Pancreas (tissue), 10 donors: ENCODE data around the gene KSR2. TPM values are rescaled to one million over a fixed set of nuclear protein-coding genes. Genes with fewer than 3 reads are reported as not detected.

Experiments
- ATAC-seq, 4 donors: fragments of 200-7000 bp; cut with Tn5 transposase; one replicate each; pipeline versions ENCODE4 v1.8.0 to v1.9.1; 2020; ENCODE audit warnings: mild to moderate bottlenecking in 4 of 4, moderate library complexity in 4 of 4
- DNase-seq, 6 donors: peaks; one replicate each; pipeline ENCODE4 v3.0.0-alpha.2; 2020
- FAIRE-seq: peaks from 2 replicates; lab custom pipeline; 2012; peaks lifted over from hg19 to GRCh38; lab: Jason Lieb, UNC
- H3K27ac ChIP-seq, 4 donors: fragments of 200-600 bp; sonication (generic); 1 replicate in 3 of 4; 2 replicates in 1 of 4; pipeline versions ENCODE4 v1.5.0 to v1.8.0; 2020
- H3K27me3 ChIP-seq, 4 donors: fragments of 200-600 bp; one replicate each; pipeline ENCODE4 v1.8.0; 2021
- H3K36me3 ChIP-seq, 3 donors: fragments of 200-600 bp; sonication (generic) in 1 of 3; one replicate each; pipeline versions ENCODE4 v1.5.0 to v1.8.0; 2020 to 2021
- H3K4me1 ChIP-seq, 3 donors: fragments of 200-600 bp; one replicate each; pipeline ENCODE4 v1.8.0; 2021
- H3K4me3 ChIP-seq, 4 donors: fragments of 200-600 bp; sonication (generic) in 2 of 4; one replicate each; pipeline versions ENCODE4 v1.5.0 to v1.8.0; 2020 to 2021
- H3K9me3 ChIP-seq, 4 donors: fragments of 200-600 bp; one replicate each; pipeline ENCODE4 v1.8.0; 2021
- CTCF ChIP-seq, 4 donors: fragments of 200-600 bp; sonication (generic) in 3 of 4; IDR thresholded peaks; one replicate each; pipeline versions ENCODE4 v1.5.0 to v1.8.0; 2021; ENCODE audit warnings: antibody characterized with exemption in 4 of 4
- WGBS, 2 donors: extraction: QIAGEN DNeasy Blood & Tissue Kit; methylation state at CpG; one replicate each; pipeline ENCODE4 v1.1.7; 2013; 5-methylcytosine and 5-hydroxymethylcytosine counted together
- intact Hi-C, 3 donors: fragments of 100-400 bp; cut with DNase I; formaldehyde crosslinking; loops; one replicate each; pipeline versions ENCODE4 v1.11.1 to v1.14.2; 2022
- polyA plus RNA-seq, 2 donors: library from polyadenylated mRNA; stranded (reverse); fragments of 200-250 nt; gene quantifications; one replicate each; pipeline ENCODE4 v1.2.3, GENCODE V29; 2013
- total RNA-seq, 6 donors: library from RNA; stranded (reverse); fragmentation: NEBNext Ultra II Directional in 4 of 6; extraction: Animal tissue kit (Norgen Biotek cat#: 25700) in 4 of 6; gene quantifications; one replicate each; pipeline versions ENCODE4 v1.2.1 to v1.2.4, GENCODE V29; 2021 to 2023
- donor health status: healthy with polysubstance abuse.
- donor health status: DM: no; HTN: no; CAD: no; lungs with moderate emphysema.
- donor health status: DM: no; HTN: no; CAD: no.
- donor health status: control.
- donor health status: control.
- donor health status: Bipolar disorder and iron deficiency.
- donor health status: DM: yes; HTN: yes; CAD: no.
- donor health status: DM: no; HTN: no; CAD: no.
- donor health status: DM: no; HTN: no; CAD: no.
- donor health status: DM: yes; HTN: yes; CAD: no.

KSR2 gene
- total and polyA plus RNA-seq, 8 donors: 0.68 to 1.8 (median 1.3) TPM

- Histone ChIP-seq H3K4me3 (no peak overlapping the region), H3K4me1 (no peaks in the 10 kb centered on the region), H3K36me3 (no peaks in the 10 kb centered on the region), H3K9me3 (no peaks in the 10 kb centered on the region), H3K27ac (no peak overlapping the region), H3K27me3 (no peaks in the 10 kb centered on the region)
- no peak for DNase-seq
- no peak for FAIRE-seq
- TF ChIP-seq CTCF (IDR thresholded peaks at IDR 0.05): no peak
- no peak for ATAC-seq
- 89 to 94% methylated on average over 3 of the region's 3 CpGs for WGBS, 2 donors
- intact Hi-C loops: no loop called here
These were observed 483.9 kb downstream of the KSR2 start for GRCh38 chr12:117484901-117485300.

- no peaks in the 10 kb centered on the region for H3K36me3 ChIP-seq
- FAIRE-seq (no peak), DNase-seq (no peak), ATAC-seq (no peak)
- intact Hi-C loops: no loop called here
- no peaks in the 10 kb centered on the region for H3K27me3 ChIP-seq
- H3K27ac ChIP-seq: no peak overlapping the region
- WGBS, 2 donors: 93% methylated on average over 5 of the region's 5 CpGs
- no peaks in the 10 kb centered on the region for H3K9me3 ChIP-seq
- H3K4me3 ChIP-seq: no peak overlapping the region
- TF ChIP-seq CTCF (IDR thresholded peaks at IDR 0.05): no peak
- no peaks in the 10 kb centered on the region for H3K4me1 ChIP-seq
These were observed 485.3 kb downstream of the KSR2 start for GRCh38 chr12:117483501-117483900.

GRCh38 chr12:117481470-117481869 is 487.3 kb downstream of the KSR2 start:
- Histone ChIP-seq H3K9me3 (no peaks in the 10 kb centered on the region), H3K27ac (no peak overlapping the region), H3K36me3 (no peaks in the 10 kb centered on the region), H3K4me3 (no peak overlapping the region), H3K4me1 (no peaks in the 10 kb centered on the region), H3K27me3 (no peaks in the 10 kb centered on the region)
- no peak for TF ChIP-seq CTCF (IDR thresholded peaks at IDR 0.05)
- ATAC-seq (no peak), DNase-seq (no peak), FAIRE-seq (no peak)
- WGBS, 2 donors: 94% methylated on average over 1 of the region's 1 CpG
- intact Hi-C loops: no loop called here

GRCh38 chr12:117476341-117476740 is 492.4 kb downstream of the KSR2 start:
- no peak for DNase-seq
- 94 to 97% methylated on average over 6 to 7 of the region's 7 CpGs for WGBS, 2 donors
- intact Hi-C loops: no loop called here
- Histone ChIP-seq H3K4me1 (no peaks in the 10 kb centered on the region), H3K36me3 (no peaks in the 10 kb centered on the region), H3K9me3 (no peaks in the 10 kb centered on the region), H3K27ac (no peak overlapping the region), H3K27me3 (no peaks in the 10 kb centered on the region), H3K4me3 (no peak overlapping the region)
- TF ChIP-seq CTCF (IDR thresholded peaks at IDR 0.05): no peak
- FAIRE-seq: no peak
- no peak for ATAC-seq

- no peak for TF ChIP-seq CTCF (IDR thresholded peaks at IDR 0.05)
- H3K4me1 ChIP-seq: no peaks in the 10 kb centered on the region
- H3K27me3 ChIP-seq: no peaks in the 10 kb centered on the region
- H3K9me3 ChIP-seq: no peaks in the 10 kb centered on the region
- ATAC-seq: no peak
- WGBS, 2 donors: 65 to 66% methylated on average over 3 of the region's 3 CpGs
- H3K27ac ChIP-seq: no peak overlapping the region
- intact Hi-C loops: no loop called here
- no peak overlapping the region for H3K4me3 ChIP-seq
- H3K36me3 ChIP-seq: no peaks in the 10 kb centered on the region
- FAIRE-seq: no peak
- DNase-seq: no peak
These were observed 494.9 kb downstream of the KSR2 start for GRCh38 chr12:117473856-117474255.
